ENCODE data around the gene CCDC40.
A peak's percentile ranks its signal among the peaks of the same experiment; 100 is the strongest.
"Not testable (repeated sequence)": the region's sequence is repeated elsewhere in the genome, so short reads cannot be mapped to it uniquely, and the experiment has no call there.

The CCDC40 gene

GRCh38 chr17:80026359-80027042, 9.9 kb upstream of the CCDC40 start:
- Mint-ChIP-seq H3K4me1 (no peaks in the 10 kb centered on the region), H3K27me3 (no peaks in the 10 kb centered on the region), H3K9me3 (peaks cover 3% of the 10 kb centered on the region), H3K4me3 (no peak overlapping the region), H3K36me3 (no peaks in the 10 kb centered on the region), H3K27ac (no peak overlapping the region)
- no peak for ATAC-seq

DNA sequence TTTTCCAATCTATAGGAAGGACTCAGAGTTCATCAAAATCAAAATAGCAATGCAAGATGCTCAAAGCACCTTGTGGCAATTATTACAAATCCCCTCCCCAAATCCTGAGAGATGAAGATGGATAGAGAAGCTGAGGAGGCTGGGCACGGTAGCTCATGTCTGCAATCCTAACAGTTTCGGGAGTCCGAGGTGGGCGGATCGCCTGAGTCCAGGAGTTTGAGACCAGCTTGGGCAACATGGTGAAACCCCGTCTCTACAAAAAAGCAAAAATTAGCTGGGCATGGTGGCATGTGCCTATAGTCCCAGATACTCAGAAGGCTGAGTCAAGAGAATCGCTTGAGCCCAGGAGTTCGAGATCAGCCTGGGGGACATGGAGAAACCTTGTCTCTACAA, 9.4 kb upstream of the CCDC40 start:
- no peaks in the 10 kb centered on the region for H3K36me3 Mint-ChIP-seq
- no peak overlapping the region for H3K4me3 Mint-ChIP-seq
- H3K27ac Mint-ChIP-seq, result no peak overlapping the region
- no peaks in the 10 kb centered on the region for H3K4me1 Mint-ChIP-seq
- no peaks in the 10 kb centered on the region for H3K27me3 Mint-ChIP-seq
- ATAC-seq, result no peak
- no peaks in the 10 kb centered on the region for H3K9me3 Mint-ChIP-seq

DNA sequence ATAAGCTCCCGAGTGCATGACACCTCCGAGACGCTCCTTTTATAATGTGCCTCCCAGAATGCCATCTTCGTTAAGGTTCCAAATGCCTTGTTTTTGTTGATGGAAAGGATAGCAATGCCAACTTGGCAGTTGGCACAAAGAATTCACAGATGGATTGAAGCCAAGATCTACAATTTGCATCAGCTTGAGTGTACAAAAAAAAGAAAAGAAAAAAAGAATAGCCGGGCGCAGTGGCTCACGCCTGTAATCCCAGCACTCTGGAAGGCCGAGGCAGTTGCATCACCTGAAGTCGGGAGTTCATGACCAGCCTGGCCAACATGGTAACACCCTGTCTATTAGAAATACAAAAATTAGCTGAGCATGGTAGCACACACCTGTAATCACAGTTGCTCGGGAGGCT, 8.4 kb upstream of the CCDC40 start:
- H3K36me3 Mint-ChIP-seq, result no peaks in the 10 kb centered on the region
- H3K4me3 Mint-ChIP-seq, result no peak overlapping the region
- no peaks in the 10 kb centered on the region for H3K9me3 Mint-ChIP-seq
- H3K4me1 Mint-ChIP-seq, result no peaks in the 10 kb centered on the region
- no peak for ATAC-seq
- H3K27ac Mint-ChIP-seq, result no peak overlapping the region
- H3K27me3 Mint-ChIP-seq, result no peaks in the 10 kb centered on the region

DNA sequence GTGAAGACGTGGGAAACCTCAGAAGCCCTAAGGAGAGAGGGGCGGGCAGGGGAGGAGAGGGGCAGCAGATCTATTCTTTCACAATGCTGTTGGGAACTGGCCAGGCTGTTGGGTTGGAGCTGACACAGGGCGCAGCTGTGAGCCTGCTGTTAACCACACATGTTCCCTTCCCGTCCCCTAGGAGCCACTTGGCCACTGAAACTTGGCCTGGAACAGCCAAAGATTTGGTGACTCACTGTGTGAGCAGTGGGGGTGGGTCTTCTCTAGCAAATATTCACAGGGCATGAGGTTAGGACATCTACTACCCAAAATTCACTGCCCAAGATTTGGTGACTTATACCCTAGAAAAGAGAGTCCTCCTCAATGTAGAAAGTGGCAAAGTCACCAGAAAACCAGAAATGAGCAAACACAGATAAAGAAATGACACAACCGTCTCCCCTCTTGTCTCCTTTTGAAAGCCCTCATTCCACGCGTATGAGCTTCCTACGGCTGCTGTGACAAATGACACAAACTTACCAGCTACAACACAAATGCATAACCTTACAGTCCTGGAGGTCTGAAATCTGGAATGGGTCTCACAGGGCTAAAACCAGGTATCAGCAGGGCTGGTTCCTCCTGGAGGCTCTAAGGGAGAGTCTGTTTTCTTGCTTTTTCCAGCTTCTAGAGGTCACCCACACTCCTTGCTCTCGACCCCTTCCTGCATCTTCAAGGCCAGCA, 7.0 kb upstream of the CCDC40 start:
- no peak overlapping the region for H3K4me3 Mint-ChIP-seq
- no peak for ATAC-seq
- no peaks in the 10 kb centered on the region for H3K9me3 Mint-ChIP-seq
- H3K36me3 Mint-ChIP-seq, result no peaks in the 10 kb centered on the region
- H3K27ac Mint-ChIP-seq, result no peak overlapping the region
- no peaks in the 10 kb centered on the region for H3K27me3 Mint-ChIP-seq
- no peaks in the 10 kb centered on the region for H3K4me1 Mint-ChIP-seq

GRCh38 chr17:80030730-80031410, 5.6 kb upstream of the CCDC40 start:
- no peaks in the 10 kb centered on the region for H3K9me3 Mint-ChIP-seq
- peaks cover 8% of the 10 kb centered on the region for H3K27me3 Mint-ChIP-seq
- peaks cover 7% of the 10 kb centered on the region for H3K4me1 Mint-ChIP-seq
- H3K27ac Mint-ChIP-seq, result no peak overlapping the region
- no peak for ATAC-seq
- no peak overlapping the region for H3K4me3 Mint-ChIP-seq
- H3K36me3 Mint-ChIP-seq, result no peaks in the 10 kb centered on the region

- no peaks in the 10 kb centered on the region for H3K36me3 Mint-ChIP-seq
- peaks cover 11% of the 10 kb centered on the region for H3K4me1 Mint-ChIP-seq
- no peak for ATAC-seq
- H3K9me3 Mint-ChIP-seq, result no peaks in the 10 kb centered on the region
- peaks cover 14% of the 10 kb centered on the region for H3K27me3 Mint-ChIP-seq
- H3K27ac Mint-ChIP-seq, result no peak overlapping the region
- H3K4me3 Mint-ChIP-seq, result no peak overlapping the region
Measured at GRCh38 chr17:80031691-80032430, 4.6 kb upstream of the CCDC40 start.

- Mint-ChIP-seq H3K4me1 (peaks cover 15% of the 10 kb centered on the region), H3K27ac (no peak overlapping the region), H3K4me3 (no peak overlapping the region), H3K27me3 (peaks cover 22% of the 10 kb centered on the region), H3K9me3 (no peaks in the 10 kb centered on the region), H3K36me3 (no peaks in the 10 kb centered on the region)
- ATAC-seq, result no peak
Measured at GRCh38 chr17:80032614-80033171, 3.7 kb upstream of the CCDC40 start.

DNA sequence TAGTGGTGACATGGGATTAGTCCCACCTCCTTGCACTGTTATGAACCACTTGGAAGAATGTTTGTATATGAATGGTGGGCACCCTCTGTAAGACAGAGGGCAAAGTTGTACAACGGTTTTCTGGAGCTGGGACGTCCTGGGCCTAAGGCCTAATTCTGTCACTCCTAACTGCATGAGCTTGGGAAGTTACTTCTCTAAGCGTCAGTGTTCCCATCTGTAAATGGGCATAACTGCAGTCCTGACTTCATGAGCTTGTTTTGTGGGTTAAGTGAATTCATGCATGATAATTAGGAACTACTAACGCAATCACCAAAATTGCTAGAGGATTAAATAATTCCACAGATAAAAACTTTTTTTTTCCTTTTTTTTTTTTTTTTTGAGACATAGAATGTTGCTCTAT, 2.6 kb upstream of the CCDC40 start:
- Mint-ChIP-seq H3K36me3 (no peaks in the 10 kb centered on the region), H3K27me3 (peaks cover 27% of the 10 kb centered on the region), H3K4me3 (no peak overlapping the region), H3K4me1 (peaks cover 15% of the 10 kb centered on the region), H3K27ac (no peak overlapping the region), H3K9me3 (no peaks in the 10 kb centered on the region)
- no peak for ATAC-seq

- H3K27ac Mint-ChIP-seq, result peak overlapping the region; percentile 90
- H3K4me1 Mint-ChIP-seq, result peaks cover 15% of the 10 kb centered on the region
- no peaks in the 10 kb centered on the region for H3K9me3 Mint-ChIP-seq
- H3K4me3 Mint-ChIP-seq, result peak overlapping the region; percentile 91
- H3K27me3 Mint-ChIP-seq, result peaks cover 27% of the 10 kb centered on the region
- no peaks in the 10 kb centered on the region for H3K36me3 Mint-ChIP-seq
- peak; percentile 69 for ATAC-seq
Measured at GRCh38 chr17:80034791-80035686, 1.4 kb upstream of the CCDC40 start.

DNA sequence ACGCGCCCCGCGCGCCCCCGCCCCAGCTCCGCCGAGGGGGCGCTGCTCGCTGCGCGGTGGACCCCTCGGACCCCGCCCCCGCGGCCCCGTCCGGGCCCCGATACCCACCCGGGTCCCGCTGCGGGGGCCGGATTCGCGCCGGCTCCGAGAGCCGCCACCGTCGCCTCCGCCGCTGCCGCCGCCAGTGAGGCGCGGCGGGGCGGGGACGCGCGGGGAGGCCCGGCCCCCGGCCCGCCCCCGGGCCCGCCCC, 830 bp upstream of the CCDC40 start, which contains the start of gene TBC1D16:
Gene TBC1D16 (minus strand): TSS at position 186 of the 250 bp plus-strand sequence. CDS start 22,325 bp downstream, outside the sequence.
- Mint-ChIP-seq H3K27ac (peak within 1 kb of the TSS; percentile 90), H3K27me3 (peaks cover 27% of the 10 kb centered on the region), H3K9me3 (no peaks in the 10 kb centered on the region), H3K4me3 (peak within 1 kb of the TSS; percentile 96), H3K36me3 (no peaks in the 10 kb centered on the region), H3K4me1 (peaks cover 15% of the 10 kb centered on the region)
- ATAC-seq, result no peak

GRCh38 chr17:80036715-80037477, 454 bp downstream of the CCDC40 start:
- Mint-ChIP-seq H3K4me3 (peak overlapping the region; percentile 96), H3K27ac (peak overlapping the region; percentile 87), H3K36me3 (no peaks in the 10 kb centered on the region), H3K27me3 (peaks cover 27% of the 10 kb centered on the region), H3K9me3 (no peaks in the 10 kb centered on the region), H3K4me1 (peaks cover 15% of the 10 kb centered on the region)
- ATAC-seq, result peak; percentile 3

- Mint-ChIP-seq H3K4me3 (no peak overlapping the region), H3K4me1 (no peaks in the 10 kb centered on the region), H3K9me3 (no peaks in the 10 kb centered on the region), H3K27me3 (peaks cover 20% of the 10 kb centered on the region), H3K27ac (no peak overlapping the region), H3K36me3 (peaks cover 6% of the 10 kb centered on the region)
- ATAC-seq, result no peak
Measured at GRCh38 chr17:80043963-80044362, 7.5 kb downstream of the CCDC40 start.

- H3K36me3 Mint-ChIP-seq, result peaks cover 6% of the 10 kb centered on the region
- ATAC-seq, result no peak
- H3K27ac Mint-ChIP-seq, result no peak overlapping the region
- peaks cover 22% of the 10 kb centered on the region for H3K27me3 Mint-ChIP-seq
- H3K4me1 Mint-ChIP-seq, result no peaks in the 10 kb centered on the region
- H3K4me3 Mint-ChIP-seq, result no peak overlapping the region
- H3K9me3 Mint-ChIP-seq, result no peaks in the 10 kb centered on the region
Measured at GRCh38 chr17:80045703-80046102, 9.3 kb downstream of the CCDC40 start.

- peaks cover 22% of the 10 kb centered on the region for H3K27me3 Mint-ChIP-seq
- not testable (repeated sequence) for H3K27ac Mint-ChIP-seq, H3K36me3 Mint-ChIP-seq, H3K4me1 Mint-ChIP-seq, H3K9me3 Mint-ChIP-seq, H3K4me3 Mint-ChIP-seq, ATAC-seq
Measured at GRCh38 chr17:80046709-80047108, 10.3 kb downstream of the CCDC40 start.
